ENCODE results near the gene NUPR1. TPM values are rescaled to one million over a fixed set of nuclear protein-coding genes. Genes with fewer than 3 reads are reported as not detected.

NUPR1 gene
- polyA plus RNA-seq, 1 of the 3 experiments (the other 2 are of a cell fraction), result 0.61 TPM

DNA sequence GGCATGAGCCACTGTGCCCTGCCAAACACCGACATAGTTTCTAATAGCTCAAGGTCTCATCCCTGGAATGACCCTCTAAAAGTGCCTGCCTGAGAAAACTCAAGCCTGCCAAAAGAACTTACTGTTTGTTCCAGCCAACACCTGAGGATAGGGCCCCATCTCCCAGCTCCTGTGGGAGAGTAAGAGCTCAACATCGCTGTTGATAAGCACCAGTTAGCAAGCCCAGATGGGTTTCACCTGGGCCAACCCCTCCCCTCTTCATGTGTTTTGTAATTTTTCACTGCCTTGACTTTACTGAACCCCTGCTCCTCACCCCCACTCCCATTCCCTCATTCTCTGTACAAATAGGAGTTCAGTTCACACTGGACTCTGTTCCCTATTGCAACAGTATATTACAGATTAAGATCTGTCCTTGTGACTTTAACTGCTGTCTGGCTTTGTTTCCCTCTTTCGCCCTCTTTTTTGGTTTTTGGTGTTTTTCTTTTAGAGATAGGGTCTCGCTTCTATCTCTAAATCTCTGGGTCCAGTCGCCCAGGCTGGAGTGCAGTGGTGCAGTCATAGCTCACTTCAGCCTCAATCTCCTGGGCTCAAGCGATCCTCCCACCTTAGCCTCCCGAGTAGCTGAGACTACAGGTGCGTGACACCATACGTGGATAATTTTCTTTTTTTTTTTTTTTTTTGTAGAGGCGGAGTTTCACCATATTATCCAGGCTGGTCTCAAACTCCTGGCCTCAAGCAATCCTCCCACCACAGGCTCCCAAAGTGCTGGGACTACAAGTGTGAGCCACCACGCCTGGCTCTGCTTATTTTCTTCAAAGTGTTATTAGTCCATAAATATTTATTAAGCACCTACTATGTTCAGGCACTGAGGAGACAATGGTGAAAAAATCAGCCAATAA, 12.3 kb downstream of the NUPR1 start (continued):
- no peak for TF ChIP-seq ZBTB33 (IDR thresholded peaks at IDR 0.05; ENCODE audit: borderline replicate concordance, low read depth)
- TF ChIP-seq JUND (IDR thresholded peaks at IDR 0.05), result no peak
- no peak for TF ChIP-seq TEAD4 (IDR thresholded peaks at IDR 0.05; ENCODE audit: borderline replicate concordance, insufficient read depth)
- no peak for TF ChIP-seq YY1 (IDR thresholded peaks at IDR 0.05; ENCODE audit: low read depth)
- TF ChIP-seq MXI1 (IDR thresholded peaks at IDR 0.05; ENCODE audit: low read depth, low read length), result no peak
- no peak for TF ChIP-seq GATA2 (CRISPR knock-in tag; IDR thresholded peaks at IDR 0.05)
- TF ChIP-seq CHD2 (IDR thresholded peaks at IDR 0.05; ENCODE audit: low read length, partially characterized antibody), result no peak
- TF ChIP-seq, protein P1, sequence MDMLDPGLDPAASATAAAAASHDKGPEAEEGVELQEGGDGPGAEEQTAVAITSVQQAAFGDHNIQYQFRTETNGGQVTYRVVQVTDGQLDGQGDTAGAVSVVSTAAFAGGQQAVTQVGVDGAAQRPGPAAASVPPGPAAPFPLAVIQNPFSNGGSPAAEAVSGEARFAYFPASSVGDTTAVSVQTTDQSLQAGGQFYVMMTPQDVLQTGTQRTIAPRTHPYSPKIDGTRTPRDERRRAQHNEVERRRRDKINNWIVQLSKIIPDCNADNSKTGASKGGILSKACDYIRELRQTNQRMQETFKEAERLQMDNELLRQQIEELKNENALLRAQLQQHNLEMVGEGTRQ (IDR thresholded peaks at IDR 0.05; ENCODE audit: borderline replicate concordance, low read depth, low read length), result no peak
- TF ChIP-seq FOXJ3 (CRISPR knock-in tag; IDR thresholded peaks at IDR 0.05), result no peak

GRCh38 chr16:28524681-28525171, 14.0 kb downstream of the NUPR1 start:
- Histone ChIP-seq H4K20me1 (ENCODE audit: insufficient read depth) (no peaks in the 10 kb centered on the region), H3K4me1 (ENCODE audit: control insufficient read depth in 1 of 2, insufficient read depth in 2 of 2, low read depth in 1 of 2, low read length in 1 of 2) (no peaks in the 10 kb centered on the region), H3K9ac (no peak overlapping the region), H3K9me3 (no peaks in the 10 kb centered on the region), H3K79me2 (ENCODE audit: insufficient read depth) (no peaks in the 10 kb centered on the region), H2AFZ (ENCODE audit: low read depth) (no peak overlapping the region), H3K9me2 (no peaks in the 10 kb centered on the region), H3K27ac (ENCODE audit: low read depth in 2 of 2, low read length in 1 of 2) (no peak overlapping the region), H3K4me3 (ENCODE audit: low read depth in 2 of 2, low read length in 1 of 2) (no peak overlapping the region), H3K4me2 (no peak overlapping the region), H3K36me3 (replicated peaks in 1 of 2; ENCODE audit: control insufficient read depth in 1 of 2, insufficient read depth in 2 of 2, low read length in 1 of 2) (no peaks in the 10 kb centered on the region), H3F3A (replicated peaks; ENCODE audit: insufficient read depth) (no peaks in the 10 kb centered on the region), H3K27me3 (ENCODE audit: insufficient read depth) (no peaks in the 10 kb centered on the region)
- no peak for DNase-seq
- 76% methylated on average over 6 of the region's 6 CpGs for WGBS (ENCODE audit: low lambda C conversion rate)
- ChIA-PET CTCF (no interaction called here), POLR2A (no interaction called here)
- TF ChIP-seq ZBTB33 (IDR thresholded peaks at IDR 0.05; ENCODE audit: borderline replicate concordance, low read depth), result no peak
- no peak for TF ChIP-seq USF1 (IDR thresholded peaks at IDR 0.05; ENCODE audit: borderline replicate concordance, low read depth)
- no peak for TF ChIP-seq MEF2A (IDR thresholded peaks at IDR 0.05; ENCODE audit: borderline replicate concordance, low read depth)
- no peak for TF ChIP-seq NRF1 (IDR thresholded peaks at IDR 0.05; ENCODE audit: low read depth, low read length)
- no peak for TF ChIP-seq FOXJ3 (CRISPR knock-in tag; IDR thresholded peaks at IDR 0.05)
- TF ChIP-seq CHD2 (IDR thresholded peaks at IDR 0.05; ENCODE audit: low read length, partially characterized antibody), result no peak
- no peak for TF ChIP-seq EZH2phosphoT487 (IDR thresholded peaks at IDR 0.05; ENCODE audit: borderline replicate concordance, low read depth)

All from SK-N-SH (cell line).